AG04450 (cell line): Measurements from ENCODE around the gene RPL18. TPM values are rescaled to one million over a fixed set of nuclear protein-coding genes. Genes with fewer than 3 reads are reported as not detected.

Experiments
- CTCF ChIA-PET: fragments of 300-600, 350-600 bp; formaldehyde crosslinking; extraction: SDS; loops from one replicate; lab custom pipeline; 2022; ENCODE audit warnings: antibody characterized with exemption, inconsistent platforms; lab: Charles Lee
- POLR2A ChIA-PET: fragments of 350-600 bp; formaldehyde crosslinking; extraction: SDS; loops from one replicate; lab custom pipeline; 2021; ENCODE audit warnings: antibody characterized with exemption, inconsistent platforms; lab: Yijun Ruan, JAX
- DNase-seq: peaks from one replicate; pipeline ENCODE4 v3.0.0-alpha.2; 2011; ENCODE audit warnings: low read depth, low spot score
- H3K27ac ChIP-seq: one replicate; pipeline ENCODE4 v1.5.1; 2012; ENCODE audit warnings: low read depth, low read length, control low read depth
- H3K27me3 ChIP-seq: one replicate; pipeline ENCODE4 v1.6.0; 2012; ENCODE audit warnings: low read length; ENCODE audit not compliant: control insufficient read depth, insufficient read depth
- H3K4me3 ChIP-seq: 2 replicates; pipeline ENCODE4 v1.5.1; 2011; ENCODE audit warnings: mild to moderate bottlenecking, low read depth, low read length, control low read depth
- H3K9me3 ChIP-seq: 2 replicates; pipeline ENCODE4 v1.5.1; 2012; ENCODE audit warnings: low read length; ENCODE audit not compliant: control insufficient read depth, insufficient read depth
- CTCF ChIP-seq: IDR thresholded peaks from 2 replicates; pipeline ENCODE4 v1.5.1; 2011; ENCODE audit warnings: low read depth, low read length, control low read depth, inconsistent platforms
- polyA plus RNA-seq: library from polyadenylated mRNA; depleted of rRNA; stranded (reverse); fragments of >200 nt; gene quantifications from 2 replicates; pipeline ENCODE4 v1.2.3, GENCODE V29; 2011

Gene RPL18
- polyA plus RNA-seq, 1 experiment = 1,020 TPM

GRCh38 chr19:48630296-48631063 lies 11.5 kb upstream of the RPL18 start:
- CTCF ChIA-PET = interaction anchor here (0.8 to 1.0 kb wide), 2 partner anchors 12 to 13 kb away, joined by 3 to 5 read pairs; partner anchors contain the start of gene RPL18
- no peak overlapping the region for H3K4me3 ChIP-seq

GRCh38 chr19:48629599-48630295 lies 10.8 kb upstream of the RPL18 start:
- Histone ChIP-seq H3K4me3 (no peak overlapping the region), H3K9me3 (peaks cover 5% of the 10 kb centered on the region; the same call in 1 of the 2 replicates), H3K27me3 (no peaks in the 10 kb centered on the region), H3K27ac (no peak overlapping the region)
- CTCF ChIA-PET = interaction anchor here (1.0 kb wide), 1 partner anchor 12 kb away, joined by 3 read pairs; no protein-coding TSS in a partner anchor
- DNase-seq = no peak
- POLR2A ChIA-PET = interaction anchor here (0.9 to 2.2 kb wide), 3 partner anchors 11 to 16 kb away, joined by 3 to 14 read pairs (median 6); partner anchors contain the start of genes CA11, RPL18 and SPHK2
- TF ChIP-seq CTCF = no peak

More at GRCh38 chr19:48630296-48631063, 11.5 kb upstream of the RPL18 start:
- H3K27ac ChIP-seq = peak overlapping the region; percentile 57
- no peak for DNase-seq
- peaks cover 5% of the 10 kb centered on the region; the same call in 1 of the 2 replicates for H3K9me3 ChIP-seq
- peak; percentile 34 for TF ChIP-seq CTCF
- POLR2A ChIA-PET = interaction anchor here (1.3 to 2.2 kb wide), 2 partner anchors 11 to 15 kb away, joined by 6 to 14 read pairs; partner anchors contain the start of genes CA11, RPL18 and SPHK2
- no peaks in the 10 kb centered on the region for H3K27me3 ChIP-seq

GRCh38 chr19:48629297-48629598 lies 10.3 kb upstream of the RPL18 start:
- H3K27ac ChIP-seq = no peak overlapping the region
- ChIA-PET POLR2A (interaction anchor here (0.9 to 2.2 kb wide), 2 partner anchors 10 to 12 kb away, joined by 3 to 14 read pairs; partner anchors contain the start of genes RPL18 and SPHK2), CTCF (no interaction called here)
- DNase-seq = no peak
- H3K4me3 ChIP-seq = no peak overlapping the region
- H3K27me3 ChIP-seq = no peaks in the 10 kb centered on the region
- H3K9me3 ChIP-seq = peaks cover 5% of the 10 kb centered on the region; the same call in 1 of the 2 replicates
- TF ChIP-seq CTCF = no peak

- POLR2A ChIA-PET = interaction anchor here (1.1 to 2.2 kb wide), 2 partner anchors 9 kb away, joined by 5 to 14 read pairs; partner anchors contain the start of genes RPL18 and SPHK2
- no peak for TF ChIP-seq CTCF
- H3K27ac ChIP-seq = no peak overlapping the region
- H3K27me3 ChIP-seq = no peaks in the 10 kb centered on the region
- CTCF ChIA-PET = no interaction called here
- DNase-seq = no peak
- peaks cover 5% of the 10 kb centered on the region; the same call in 1 of the 2 replicates for H3K9me3 ChIP-seq
- H3K4me3 ChIP-seq = no peak overlapping the region
These were observed 9.7 kb upstream of the RPL18 start for GRCh38 chr19:48628486-48629296.
